BE2C (cell line): Measurements from ENCODE around the gene HTR7.

Experiments
- DNase-seq: peaks from one replicate; pipeline ENCODE4 v3.0.0-alpha.2; 2020
- H3K27me3 ChIP-seq: fragments of 250-450 bp; sonication (Bioruptor Pico); 2 replicates; pipeline ENCODE4 v1.5.1; 2020; ENCODE audit warnings: mild to moderate bottlenecking
- H3K36me3 ChIP-seq: fragments of 250-450 bp; sonication (Bioruptor Pico); 2 replicates; pipeline ENCODE4 v1.5.1; 2020; ENCODE audit warnings: mild to moderate bottlenecking
- H3K4me1 ChIP-seq: fragments of 250-450 bp; sonication (Bioruptor Pico); 2 replicates; pipeline ENCODE4 v1.5.1; 2020
- H3K4me3 ChIP-seq: 2 replicates; pipeline ENCODE4 v1.5.1; 2011; ENCODE audit warnings: low read depth, low read length
- H3K9me3 ChIP-seq: fragments of 250-450 bp; sonication (Bioruptor Pico); 2 replicates; pipeline ENCODE4 v1.5.1; 2020
- CTCF ChIP-seq: IDR thresholded peaks from 2 replicates; pipeline ENCODE4 v1.5.1; 2012; ENCODE audit warnings: mild to moderate bottlenecking, low read depth, low read length

Gene HTR7

GRCh38 chr10:90709727-90710126, 148.1 kb downstream of the HTR7 start:
- no peaks in the 10 kb centered on the region for H3K9me3 ChIP-seq
- TF ChIP-seq CTCF = no peak
- no peaks in the 10 kb centered on the region; the same call in 1 of the 2 replicates for H3K27me3 ChIP-seq
- DNase-seq = no peak
- H3K36me3 ChIP-seq = no peaks in the 10 kb centered on the region
- no peaks in the 10 kb centered on the region for H3K4me1 ChIP-seq
- H3K4me3 ChIP-seq = no peak overlapping the region

- Histone ChIP-seq H3K9me3 (no peaks in the 10 kb centered on the region), H3K36me3 (no peaks in the 10 kb centered on the region), H3K4me1 (no peaks in the 10 kb centered on the region), H3K27me3 (no peaks in the 10 kb centered on the region; the same call in 1 of the 2 replicates), H3K4me3 (no peak overlapping the region)
- no peak for TF ChIP-seq CTCF
- DNase-seq = no peak
These were observed 150.2 kb downstream of the HTR7 start for GRCh38 chr10:90707657-90708056.

DNA sequence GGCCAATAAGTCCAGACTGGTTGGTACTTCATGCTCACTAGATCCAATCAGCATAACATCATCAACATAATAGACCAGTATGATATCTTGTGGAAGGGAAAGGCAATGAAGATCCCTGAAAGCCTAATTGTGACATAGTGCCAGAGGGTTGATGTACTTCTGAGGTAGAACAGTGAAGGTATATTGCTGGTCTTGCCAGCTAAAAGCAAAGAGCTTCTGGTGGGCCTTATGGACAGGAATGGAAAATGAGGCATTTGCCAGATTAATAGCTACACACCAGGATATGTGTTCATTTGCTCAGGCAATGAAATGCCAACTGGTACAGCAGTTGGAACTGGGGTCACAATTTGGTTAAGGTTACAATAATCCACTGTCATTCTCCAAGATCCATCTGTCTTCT, 156.4 kb downstream of the HTR7 start:
- H3K4me1 ChIP-seq = no peaks in the 10 kb centered on the region
- no peak for TF ChIP-seq CTCF
- no peaks in the 10 kb centered on the region for H3K9me3 ChIP-seq
- no peak for DNase-seq
- no peak overlapping the region for H3K4me3 ChIP-seq
- H3K27me3 ChIP-seq = no peaks in the 10 kb centered on the region
- H3K36me3 ChIP-seq = no peaks in the 10 kb centered on the region

GRCh38 chr10:90695915-90696676, 161.7 kb downstream of the HTR7 start:
- no peak for DNase-seq
- no peaks in the 10 kb centered on the region for H3K4me1 ChIP-seq
- no peaks in the 10 kb centered on the region for H3K9me3 ChIP-seq
- no peaks in the 10 kb centered on the region for H3K36me3 ChIP-seq
- H3K4me3 ChIP-seq = no peak overlapping the region
- TF ChIP-seq CTCF = no peak
- H3K27me3 ChIP-seq = no peaks in the 10 kb centered on the region
